ENCODE data around the gene DPPA2. TPM values are rescaled to one million over a fixed set of nuclear protein-coding genes. Genes with fewer than 3 reads are reported as not detected.

Gene DPPA2
- total and polyA plus RNA-seq, 5 donors: not detected

DNA sequence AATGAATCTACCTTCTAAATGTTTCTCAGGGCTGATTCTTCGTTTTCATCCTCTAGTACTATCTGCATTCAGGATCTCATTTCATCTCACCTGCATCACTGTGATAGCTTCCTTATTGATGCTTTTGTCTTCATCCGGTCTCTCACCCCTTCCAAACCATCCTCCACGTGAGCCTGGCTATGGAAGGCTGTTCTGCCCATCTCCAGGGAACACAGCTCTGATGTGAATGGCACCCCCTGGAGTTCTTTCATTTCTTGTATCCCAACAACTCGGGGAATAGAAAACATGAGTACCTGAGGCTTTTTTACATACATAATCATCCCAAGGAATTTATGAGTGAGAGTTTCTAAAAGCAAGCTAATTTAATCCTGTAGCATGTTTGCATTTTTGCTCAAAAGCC lies 29.8 kb upstream of the DPPA2 start:
- Histone ChIP-seq H3K27ac (ENCODE audit: low read length) (no peak overlapping the region), H3K27me3 (ENCODE audit: control insufficient read depth, insufficient read depth) (no peaks in the 10 kb centered on the region), H3K4me3 (ENCODE audit: low read length) (no peak overlapping the region), H3K4me1 (ENCODE audit: control insufficient read depth, insufficient read depth, low read length) (no peaks in the 10 kb centered on the region), H3K9me3 (ENCODE audit: control insufficient read depth, low read length) (no peaks in the 10 kb centered on the region)
- no peak for ATAC-seq
- intact Hi-C loops (cut with DNase I): no loop called here
- 56% methylated on average over 4 of the region's 4 CpGs for WGBS
- DNase-seq: no peak

- DNase-seq: no peak
- no peaks in the 10 kb centered on the region for H3K9me3 ChIP-seq (ENCODE audit: control insufficient read depth, low read length)
- no peaks in the 10 kb centered on the region for H3K4me1 ChIP-seq (ENCODE audit: control insufficient read depth, insufficient read depth, low read length)
- WGBS: 64% methylated on average over 5 of the region's 5 CpGs
- H3K27ac ChIP-seq (ENCODE audit: low read length): no peak overlapping the region
- ATAC-seq: no peak
- no peaks in the 10 kb centered on the region for H3K27me3 ChIP-seq (ENCODE audit: control insufficient read depth, insufficient read depth)
- H3K4me3 ChIP-seq (ENCODE audit: low read length): no peak overlapping the region
- intact Hi-C loops (cut with DNase I): no loop called here
Measured at GRCh38 chr3:109339714-109340648, 23.7 kb upstream of the DPPA2 start.

GRCh38 chr3:109339197-109339596 lies 22.9 kb upstream of the DPPA2 start:
- DNase-seq (no peak), ATAC-seq (no peak)
- Histone ChIP-seq H3K9me3 (ENCODE audit: control insufficient read depth, low read length) (no peaks in the 10 kb centered on the region), H3K27me3 (ENCODE audit: control insufficient read depth, insufficient read depth) (no peaks in the 10 kb centered on the region), H3K4me1 (ENCODE audit: control insufficient read depth, insufficient read depth, low read length) (no peaks in the 10 kb centered on the region), H3K27ac (ENCODE audit: low read length) (no peak overlapping the region), H3K4me3 (ENCODE audit: low read length) (no peak overlapping the region)
- intact Hi-C loops (cut with DNase I): no loop called here
- WGBS: 61% methylated on average over 3 of the region's 3 CpGs

DNA sequence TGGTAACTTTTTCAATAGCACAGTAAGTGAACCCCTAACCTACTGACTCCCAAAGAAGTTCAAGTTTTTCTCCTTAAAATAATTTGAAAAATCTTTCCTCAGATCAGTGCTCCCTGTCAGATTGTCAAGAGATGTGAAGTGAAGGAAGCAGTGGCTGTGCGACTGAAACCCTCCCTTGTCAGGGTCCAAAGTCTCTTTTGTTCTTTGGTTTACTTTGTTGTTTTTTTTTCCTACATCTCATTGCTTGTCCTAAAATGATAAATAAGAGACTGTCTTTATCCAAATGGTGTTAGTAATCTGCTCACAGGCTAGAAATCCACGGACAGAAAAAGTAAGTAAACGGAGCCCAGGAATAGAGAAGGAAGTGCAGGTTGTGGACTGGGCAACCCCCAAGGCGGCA lies 22.0 kb upstream of the DPPA2 start:
- Histone ChIP-seq H3K27ac (ENCODE audit: low read length) (no peak overlapping the region), H3K4me3 (ENCODE audit: low read length) (no peak overlapping the region), H3K9me3 (ENCODE audit: control insufficient read depth, low read length) (no peaks in the 10 kb centered on the region), H3K27me3 (ENCODE audit: control insufficient read depth, insufficient read depth) (no peaks in the 10 kb centered on the region), H3K4me1 (ENCODE audit: control insufficient read depth, insufficient read depth, low read length) (no peaks in the 10 kb centered on the region)
- ATAC-seq (no peak), DNase-seq (no peak)
- intact Hi-C loops (cut with DNase I): no loop called here
- WGBS: 39% methylated on average over 4 of the region's 4 CpGs

DNA sequence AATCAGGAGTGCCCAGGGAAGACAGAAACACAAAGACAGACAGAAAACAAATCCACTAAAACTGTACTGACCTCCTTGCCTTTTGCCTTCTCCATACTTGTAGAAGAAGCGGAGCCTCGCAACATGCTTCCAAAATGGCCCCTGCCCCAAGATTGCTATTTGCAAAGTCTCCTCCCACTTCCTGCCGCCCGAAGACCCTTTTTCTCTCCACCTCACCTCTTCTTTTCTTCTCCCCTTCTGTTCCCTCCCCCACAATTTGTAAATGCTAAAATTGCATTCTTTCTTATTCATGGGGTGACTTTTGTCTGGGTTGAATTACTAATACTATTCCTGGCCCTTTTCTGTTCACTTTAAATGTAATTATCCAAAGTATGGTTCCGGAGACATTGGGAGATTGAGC lies 21.1 kb upstream of the DPPA2 start, which contains the start of gene DPPA4:
Gene DPPA4 (minus strand): TSS at position 154 of the 400 bp plus-strand sequence. CDS start 29 bp downstream, at position 125.
- Histone ChIP-seq H3K4me1 (ENCODE audit: control insufficient read depth, insufficient read depth, low read length) (no peaks in the 10 kb centered on the region), H3K27ac (ENCODE audit: low read length) (no peak within 1 kb of the TSS), H3K27me3 (ENCODE audit: control insufficient read depth, insufficient read depth) (no peaks in the 10 kb centered on the region), H3K9me3 (ENCODE audit: control insufficient read depth, low read length) (no peaks in the 10 kb centered on the region), H3K4me3 (ENCODE audit: low read length) (peak within 1 kb of the TSS; percentile 40)
- intact Hi-C loops (cut with DNase I): no loop called here
- DNase-seq (no peak), ATAC-seq (no peak)
- WGBS: 50% methylated on average over 5 of the region's 5 CpGs

DNA sequence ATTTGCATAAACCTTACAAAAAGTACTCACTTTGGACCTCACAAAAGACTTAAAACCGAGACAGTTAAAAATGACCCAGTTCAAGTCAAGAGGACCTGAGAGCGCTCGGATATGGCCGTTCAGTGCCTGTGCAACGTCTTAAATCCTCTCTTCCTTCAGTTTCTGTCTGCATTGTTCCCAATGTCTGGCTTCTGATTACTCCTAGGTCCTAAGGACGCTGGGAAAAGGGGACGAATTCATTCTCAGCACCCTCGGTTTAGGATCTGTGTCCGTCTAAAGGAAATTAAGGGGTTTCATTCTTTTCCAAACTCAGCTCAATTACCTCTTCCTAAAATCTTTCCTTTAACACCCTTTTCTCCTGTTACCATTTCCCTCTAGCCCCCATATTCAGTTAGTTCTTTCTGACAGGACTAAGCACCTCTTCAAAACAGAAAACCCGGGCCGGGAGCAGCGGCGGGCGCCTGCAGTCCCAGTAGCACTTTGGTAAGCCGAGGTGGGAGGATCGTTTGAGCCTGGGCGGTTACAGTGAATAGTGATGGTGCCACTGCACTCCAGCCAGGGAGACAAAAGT lies 20.1 kb upstream of the DPPA2 start:
- intact Hi-C loops (cut with DNase I): no loop called here
- Histone ChIP-seq H3K27ac (ENCODE audit: low read length) (no peak overlapping the region), H3K27me3 (ENCODE audit: control insufficient read depth, insufficient read depth) (no peaks in the 10 kb centered on the region), H3K4me1 (ENCODE audit: control insufficient read depth, insufficient read depth, low read length) (no peaks in the 10 kb centered on the region), H3K9me3 (ENCODE audit: control insufficient read depth, low read length) (peaks cover 2% of the 10 kb centered on the region), H3K4me3 (ENCODE audit: low read length) (peak overlapping the region; percentile 40)
- DNase-seq (peak in 2 of 3 donors; percentile 25 to 51), ATAC-seq (peak; percentile 36 to 76)
- 2% methylated on average over 17 of the region's 17 CpGs for WGBS

- intact Hi-C loops (cut with DNase I): no loop called here
- no peak for DNase-seq
- H3K4me3 ChIP-seq (ENCODE audit: low read length): no peak overlapping the region
- WGBS: 79% methylated on average over 1 of the region's 1 CpG
- no peaks in the 10 kb centered on the region for H3K4me1 ChIP-seq (ENCODE audit: control insufficient read depth, insufficient read depth, low read length)
- H3K9me3 ChIP-seq (ENCODE audit: control insufficient read depth, low read length): peaks cover 2% of the 10 kb centered on the region
- ATAC-seq: no peak
- H3K27me3 ChIP-seq (ENCODE audit: control insufficient read depth, insufficient read depth): no peaks in the 10 kb centered on the region
- no peak overlapping the region for H3K27ac ChIP-seq (ENCODE audit: low read length)
Measured at GRCh38 chr3:109334572-109334971, 18.3 kb upstream of the DPPA2 start.

DNA sequence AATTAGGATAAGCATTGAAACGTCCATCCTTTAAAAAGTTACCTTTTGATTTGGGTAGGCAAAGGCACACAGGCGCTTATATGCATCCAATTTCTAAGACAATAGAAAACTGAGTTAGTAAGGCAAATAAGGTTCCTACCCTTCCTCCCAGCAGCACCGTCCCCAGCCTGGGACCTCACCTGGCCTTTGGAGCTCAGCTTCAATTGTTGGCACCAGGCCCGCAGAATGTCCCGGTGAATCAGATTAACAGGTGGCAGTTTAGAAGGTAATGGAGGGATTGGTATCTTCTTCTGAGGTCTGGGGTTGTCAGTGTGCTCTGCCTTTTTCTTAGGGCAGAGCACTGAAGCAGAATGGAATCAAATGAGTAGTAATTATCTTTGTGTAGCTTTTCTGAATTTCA lies 15.4 kb upstream of the DPPA2 start:
- H3K27ac ChIP-seq (ENCODE audit: low read length): no peak overlapping the region
- peaks cover 2% of the 10 kb centered on the region for H3K9me3 ChIP-seq (ENCODE audit: control insufficient read depth, low read length)
- H3K4me3 ChIP-seq (ENCODE audit: low read length): no peak overlapping the region
- H3K4me1 ChIP-seq (ENCODE audit: control insufficient read depth, insufficient read depth, low read length): no peaks in the 10 kb centered on the region
- ATAC-seq (no peak), DNase-seq (no peak)
- 82% methylated on average over 5 of the region's 5 CpGs for WGBS
- intact Hi-C loops (cut with DNase I): no loop called here
- H3K27me3 ChIP-seq (ENCODE audit: control insufficient read depth, insufficient read depth): no peaks in the 10 kb centered on the region

GRCh38 chr3:109330405-109330804 lies 14.1 kb upstream of the DPPA2 start:
- ATAC-seq (no peak), DNase-seq (no peak)
- Histone ChIP-seq H3K27me3 (ENCODE audit: control insufficient read depth, insufficient read depth) (no peaks in the 10 kb centered on the region), H3K9me3 (ENCODE audit: control insufficient read depth, low read length) (peaks cover 2% of the 10 kb centered on the region), H3K4me1 (ENCODE audit: control insufficient read depth, insufficient read depth, low read length) (no peaks in the 10 kb centered on the region), H3K27ac (ENCODE audit: low read length) (no peak overlapping the region), H3K4me3 (ENCODE audit: low read length) (no peak overlapping the region)
- intact Hi-C loops (cut with DNase I): no loop called here
- WGBS: 80% methylated on average over 7 of the region's 7 CpGs

- no peak for DNase-seq
- intact Hi-C loops (cut with DNase I): no loop called here
- Histone ChIP-seq H3K9me3 (ENCODE audit: control insufficient read depth, low read length) (peaks cover 2% of the 10 kb centered on the region), H3K27me3 (ENCODE audit: control insufficient read depth, insufficient read depth) (no peaks in the 10 kb centered on the region), H3K4me3 (ENCODE audit: low read length) (no peak overlapping the region), H3K4me1 (ENCODE audit: control insufficient read depth, insufficient read depth, low read length) (no peaks in the 10 kb centered on the region), H3K27ac (ENCODE audit: low read length) (no peak overlapping the region)
- ATAC-seq: no peak
- 78% methylated on average over 3 of the region's 3 CpGs for WGBS
Measured at GRCh38 chr3:109328202-109328601, 11.9 kb upstream of the DPPA2 start.

- ATAC-seq (no peak), DNase-seq (no peak)
- Histone ChIP-seq H3K4me3 (ENCODE audit: low read length) (no peak overlapping the region), H3K4me1 (ENCODE audit: control insufficient read depth, insufficient read depth, low read length) (no peaks in the 10 kb centered on the region), H3K27me3 (ENCODE audit: control insufficient read depth, insufficient read depth) (no peaks in the 10 kb centered on the region), H3K9me3 (ENCODE audit: control insufficient read depth, low read length) (no peaks in the 10 kb centered on the region), H3K27ac (ENCODE audit: low read length) (no peak overlapping the region)
- intact Hi-C loops (cut with DNase I): no loop called here
- WGBS: 50% methylated on average over 3 of the region's 3 CpGs
Measured at GRCh38 chr3:109325657-109326056, 9.3 kb upstream of the DPPA2 start.
